Measurements from ENCODE around the gene TEX2.
"Not testable (repeated sequence)": the region's sequence is repeated elsewhere in the genome, so short reads cannot be mapped to it uniquely, and the experiment has no call there.

TEX2 gene

DNA sequence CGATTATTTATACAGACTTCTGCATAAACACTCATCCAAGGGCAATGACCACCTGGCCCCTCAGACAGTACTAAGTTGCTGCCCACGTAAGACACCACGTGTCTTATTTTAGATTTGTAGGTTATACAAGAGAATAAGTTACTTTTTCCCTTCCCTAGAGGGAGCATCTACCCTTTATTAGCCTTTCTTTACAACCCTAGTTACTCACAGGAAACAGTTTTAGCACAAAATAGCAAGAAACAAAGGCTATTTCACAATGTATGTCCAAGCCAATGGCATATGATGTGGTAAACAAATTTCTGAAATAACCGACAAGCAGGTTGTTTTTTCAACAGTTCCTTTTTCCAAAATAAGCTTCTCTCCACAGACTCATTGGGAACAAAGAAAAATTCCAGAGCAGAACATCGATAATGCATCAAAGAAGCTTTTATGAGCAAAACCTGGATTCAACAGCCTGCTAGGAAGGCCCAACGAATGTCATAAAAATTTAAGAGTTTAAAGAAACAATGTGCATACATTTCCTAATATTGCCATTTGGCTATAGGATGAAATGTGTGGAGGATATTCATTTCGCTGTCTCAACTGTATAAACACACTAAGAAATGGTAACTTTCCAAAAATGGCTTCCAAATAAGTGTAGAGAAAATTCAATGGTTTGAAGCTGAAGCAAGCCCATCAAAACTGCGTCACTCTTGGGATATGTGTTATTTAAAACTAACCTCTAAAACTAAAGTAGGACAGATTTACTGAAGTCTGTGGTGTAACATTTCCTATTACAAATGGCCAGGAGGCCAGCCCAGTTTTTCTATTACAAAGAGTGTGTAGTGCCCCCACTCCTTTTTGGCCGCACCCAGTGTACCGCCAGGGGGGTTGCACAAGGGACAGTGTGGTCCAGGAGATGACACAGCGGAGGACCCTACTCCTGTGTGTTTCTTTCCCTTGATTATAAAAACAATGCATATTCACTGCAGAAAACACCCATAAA, 82.7 kb downstream of the TEX2 start:
- peak; percentile 51 for DNase-seq

DNA sequence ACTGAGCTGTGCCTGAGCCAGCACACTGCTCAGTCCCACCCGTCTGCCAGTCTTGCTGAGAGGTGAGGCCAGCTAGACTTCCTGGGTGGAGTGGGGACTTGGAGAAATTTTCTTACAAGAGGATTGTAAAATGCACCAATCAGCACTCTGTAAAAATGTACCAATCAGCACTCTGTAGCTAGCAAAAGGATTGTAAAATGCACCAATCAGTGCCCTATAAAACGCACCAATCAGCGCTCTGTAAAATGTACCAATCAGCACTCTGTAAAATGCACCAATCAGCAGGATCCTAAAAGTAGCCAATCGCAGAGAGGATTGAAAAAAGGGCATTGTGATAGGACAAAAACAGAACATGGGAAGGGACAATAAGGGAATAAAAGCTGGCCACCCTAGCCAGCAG, 84.0 kb downstream of the TEX2 start:
- DNase-seq: not testable (repeated sequence)

DNA sequence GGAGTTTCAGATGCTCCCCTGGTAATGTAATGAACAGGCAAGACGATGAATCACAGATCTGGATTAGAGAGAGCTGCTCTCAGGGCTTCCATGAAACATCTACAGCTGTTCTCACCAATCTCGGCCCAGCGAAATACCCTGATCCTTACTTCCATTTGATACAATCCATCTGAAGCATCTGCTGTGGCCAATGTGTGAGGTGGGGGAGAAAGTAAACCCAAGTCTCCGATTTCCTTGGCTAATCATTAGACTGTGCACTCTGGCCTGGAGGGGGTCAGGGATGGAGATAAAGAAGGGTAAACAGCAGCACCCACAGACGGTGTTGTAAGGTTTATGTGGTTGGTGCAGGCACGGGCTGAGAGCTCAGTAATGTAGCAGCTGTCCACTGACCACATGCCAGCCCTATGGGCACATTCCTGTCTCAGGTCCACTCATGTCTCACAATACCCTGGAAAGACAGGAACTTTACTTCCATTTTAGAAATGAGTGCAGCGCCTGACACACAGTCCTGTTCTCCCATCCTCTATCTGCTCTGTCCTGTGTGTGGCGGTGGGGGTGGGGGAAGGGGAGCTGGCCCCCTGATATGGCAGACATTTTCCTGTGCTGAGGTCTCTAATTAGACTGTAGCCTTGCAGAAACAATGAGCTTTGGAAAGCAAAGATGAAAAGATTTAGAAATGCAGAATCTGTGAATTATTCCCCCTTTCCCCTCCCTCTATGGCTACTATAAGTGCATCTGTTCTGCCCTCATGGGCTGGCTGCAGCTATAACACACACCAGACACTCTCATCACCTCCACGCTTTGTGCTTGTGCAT, 84.8 kb downstream of the TEX2 start:
- no peak for DNase-seq

- no peak for DNase-seq
These were observed 85.6 kb downstream of the TEX2 start for GRCh38 chr17:64177311-64178010.

GRCh38 chr17:64176556-64176955, 86.5 kb downstream of the TEX2 start:
- DNase-seq: no peak

GRCh38 chr17:64174686-64175456, 88.2 kb downstream of the TEX2 start:
- peak; percentile 29 for DNase-seq

- DNase-seq: no peak
These were observed 89.4 kb downstream of the TEX2 start for GRCh38 chr17:64173646-64174045.

GRCh38 chr17:64172510-64172909, 90.5 kb downstream of the TEX2 start:
- DNase-seq: no peak

- no peak for DNase-seq
These were observed 92.0 kb downstream of the TEX2 start for GRCh38 chr17:64171041-64171440.

- DNase-seq: no peak
These were observed 92.8 kb downstream of the TEX2 start for GRCh38 chr17:64170286-64170685.

GRCh38 chr17:64167666-64168065, 95.4 kb downstream of the TEX2 start:
- DNase-seq: not testable (repeated sequence)

- DNase-seq: no peak
These were observed 96.2 kb downstream of the TEX2 start for GRCh38 chr17:64166876-64167275.

GRCh38 chr17:64165347-64165746, 97.7 kb downstream of the TEX2 start:
- no peak for DNase-seq

DNA sequence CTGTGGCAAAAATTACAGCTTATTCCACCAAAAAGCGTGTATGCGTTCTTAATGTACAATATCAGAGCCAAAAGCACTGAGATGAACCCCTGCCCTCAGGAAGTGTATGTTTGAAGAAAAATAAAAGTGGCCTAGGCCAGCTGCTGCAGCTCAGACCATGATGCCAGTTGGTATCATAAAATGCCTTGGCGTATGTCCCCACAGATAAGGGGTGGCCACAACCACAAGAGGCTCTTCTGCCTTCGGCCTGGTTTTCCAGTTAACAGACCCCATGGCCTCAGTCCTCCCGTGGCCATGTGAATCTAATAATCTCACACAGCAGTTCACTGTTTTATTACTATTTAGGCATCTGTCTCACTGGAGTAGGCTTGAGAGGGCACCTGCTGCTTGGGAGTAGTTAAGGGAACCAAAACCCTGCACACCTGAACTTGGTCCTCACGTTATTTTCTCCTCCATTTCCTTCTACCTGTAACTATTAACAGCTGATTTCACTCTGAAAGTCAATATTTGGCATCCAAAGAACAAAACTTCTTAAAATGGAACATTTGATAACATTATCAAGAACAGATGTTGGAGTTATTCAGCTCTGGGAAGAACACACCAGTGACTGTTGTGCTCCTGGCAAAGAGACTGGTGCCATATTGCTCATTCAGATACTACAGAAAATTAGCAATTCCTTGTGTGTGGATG, 98.3 kb downstream of the TEX2 start:
- DNase-seq: peak; percentile 94

DNA sequence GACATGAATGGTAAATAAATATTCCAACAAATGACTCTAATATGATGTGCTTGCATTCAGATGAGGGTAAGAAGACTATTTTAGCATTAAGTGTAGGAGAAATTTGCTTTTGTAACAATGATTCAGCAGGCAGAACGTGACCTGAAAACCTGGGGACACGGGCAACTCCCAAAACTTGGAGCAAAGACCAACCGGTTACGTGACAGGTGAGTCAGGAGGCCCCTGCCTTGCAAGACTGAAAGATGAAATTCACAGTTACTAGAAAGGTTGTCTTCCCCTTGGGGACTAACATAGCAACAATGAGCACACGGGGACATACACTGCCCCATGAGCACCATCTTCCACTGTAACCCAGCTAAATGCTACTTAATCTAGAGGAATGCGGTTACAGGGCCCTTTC, 99.6 kb downstream of the TEX2 start:
- no peak for DNase-seq

GRCh38 chr17:64162554-64162953, 100.5 kb downstream of the TEX2 start:
- DNase-seq: no peak

- DNase-seq: peak; percentile 54
These were observed 101.5 kb downstream of the TEX2 start for GRCh38 chr17:64161380-64162176.

DNA sequence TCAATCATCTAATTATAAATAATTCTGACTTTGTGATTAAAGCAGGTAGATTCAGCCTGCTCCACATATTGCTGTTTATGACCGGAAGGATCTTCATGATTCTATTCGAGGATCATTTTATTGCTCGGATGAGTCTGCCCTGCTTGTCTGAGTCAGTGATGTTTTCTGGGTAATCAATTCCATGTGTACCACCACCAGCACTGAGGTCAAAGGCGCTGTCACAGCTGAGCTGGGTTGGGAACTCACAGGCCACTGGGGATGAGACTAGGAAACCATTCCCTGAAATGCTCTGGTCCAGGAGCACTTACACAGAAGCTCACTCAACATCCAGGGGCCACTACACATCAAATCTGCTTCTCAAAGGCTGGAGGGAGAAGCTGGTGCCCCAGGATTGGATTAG, 102.7 kb downstream of the TEX2 start:
- no peak for DNase-seq

GRCh38 chr17:64158831-64159590, 104.0 kb downstream of the TEX2 start:
- no peak for DNase-seq

DNA sequence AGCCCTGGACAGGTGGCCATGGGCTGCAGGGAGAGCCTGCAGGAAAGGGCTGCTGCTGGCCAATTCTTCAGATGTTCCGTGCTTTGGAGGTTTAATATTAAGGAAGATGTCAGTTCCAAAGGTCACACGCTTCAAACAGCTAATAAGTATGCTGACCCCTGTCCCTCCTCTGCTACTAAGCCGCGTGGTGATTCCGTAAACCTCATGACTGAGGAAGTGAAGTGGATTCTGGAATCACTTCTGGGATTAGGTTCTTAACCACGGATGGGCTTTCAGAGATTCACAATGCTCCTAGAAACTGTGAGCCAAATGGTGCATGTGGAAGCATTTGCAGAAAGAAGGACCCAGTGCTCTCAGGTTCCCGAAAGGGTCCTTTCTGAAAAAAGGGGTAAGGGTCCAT, 104.7 kb downstream of the TEX2 start:
- no peak for DNase-seq
